Fibroblast of mammary gland (primary cell): ENCODE measurements around the gene TMEM163.

Experiments
- DNase-seq: peaks from one replicate; pipeline ENCODE4 v3.0.0-alpha.2; 2010; ENCODE audit warnings: low read depth
- H3K4me3 ChIP-seq: 2 replicates; pipeline ENCODE4 v1.5.1; 2011; ENCODE audit warnings: low read depth, mild to moderate bottlenecking, low read length, moderate library complexity; ENCODE audit not compliant: control insufficient read depth
- TF ChIP-seq, protein P1 (sequence below): conservative IDR thresholded peaks from 2 replicates; pipeline ENCODE4 v1.5.1; 2011; ENCODE audit warnings: low read depth, low read length, inconsistent platforms; ENCODE audit not compliant: control insufficient read depth, insufficient read depth

The TMEM163 gene

DNA sequence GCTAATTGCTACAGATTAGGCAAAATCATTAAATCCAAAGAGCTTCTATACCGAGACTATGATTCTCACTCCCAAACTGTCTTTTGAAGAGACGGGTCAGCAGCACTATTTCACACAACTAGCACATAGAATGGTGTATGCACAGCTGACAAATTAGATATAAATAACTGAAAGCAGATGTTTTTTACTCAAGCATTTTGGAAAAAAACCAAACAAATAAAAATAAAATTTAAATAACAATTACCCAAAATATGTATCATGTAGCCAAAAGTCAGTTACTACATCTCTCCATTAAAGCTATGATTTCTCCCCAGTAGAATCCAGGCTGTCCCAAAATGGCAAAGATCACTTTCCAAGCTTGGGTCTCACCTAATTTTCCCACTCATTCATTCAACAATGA is 107.9 kb downstream of the TMEM163 start:
- TF ChIP-seq, protein P1, sequence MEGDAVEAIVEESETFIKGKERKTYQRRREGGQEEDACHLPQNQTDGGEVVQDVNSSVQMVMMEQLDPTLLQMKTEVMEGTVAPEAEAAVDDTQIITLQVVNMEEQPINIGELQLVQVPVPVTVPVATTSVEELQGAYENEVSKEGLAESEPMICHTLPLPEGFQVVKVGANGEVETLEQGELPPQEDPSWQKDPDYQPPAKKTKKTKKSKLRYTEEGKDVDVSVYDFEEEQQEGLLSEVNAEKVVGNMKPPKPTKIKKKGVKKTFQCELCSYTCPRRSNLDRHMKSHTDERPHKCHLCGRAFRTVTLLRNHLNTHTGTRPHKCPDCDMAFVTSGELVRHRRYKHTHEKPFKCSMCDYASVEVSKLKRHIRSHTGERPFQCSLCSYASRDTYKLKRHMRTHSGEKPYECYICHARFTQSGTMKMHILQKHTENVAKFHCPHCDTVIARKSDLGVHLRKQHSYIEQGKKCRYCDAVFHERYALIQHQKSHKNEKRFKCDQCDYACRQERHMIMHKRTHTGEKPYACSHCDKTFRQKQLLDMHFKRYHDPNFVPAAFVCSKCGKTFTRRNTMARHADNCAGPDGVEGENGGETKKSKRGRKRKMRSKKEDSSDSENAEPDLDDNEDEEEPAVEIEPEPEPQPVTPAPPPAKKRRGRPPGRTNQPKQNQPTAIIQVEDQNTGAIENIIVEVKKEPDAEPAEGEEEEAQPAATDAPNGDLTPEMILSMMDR: no peak
- no peak for DNase-seq
- no peak overlapping the region for H3K4me3 ChIP-seq

DNA sequence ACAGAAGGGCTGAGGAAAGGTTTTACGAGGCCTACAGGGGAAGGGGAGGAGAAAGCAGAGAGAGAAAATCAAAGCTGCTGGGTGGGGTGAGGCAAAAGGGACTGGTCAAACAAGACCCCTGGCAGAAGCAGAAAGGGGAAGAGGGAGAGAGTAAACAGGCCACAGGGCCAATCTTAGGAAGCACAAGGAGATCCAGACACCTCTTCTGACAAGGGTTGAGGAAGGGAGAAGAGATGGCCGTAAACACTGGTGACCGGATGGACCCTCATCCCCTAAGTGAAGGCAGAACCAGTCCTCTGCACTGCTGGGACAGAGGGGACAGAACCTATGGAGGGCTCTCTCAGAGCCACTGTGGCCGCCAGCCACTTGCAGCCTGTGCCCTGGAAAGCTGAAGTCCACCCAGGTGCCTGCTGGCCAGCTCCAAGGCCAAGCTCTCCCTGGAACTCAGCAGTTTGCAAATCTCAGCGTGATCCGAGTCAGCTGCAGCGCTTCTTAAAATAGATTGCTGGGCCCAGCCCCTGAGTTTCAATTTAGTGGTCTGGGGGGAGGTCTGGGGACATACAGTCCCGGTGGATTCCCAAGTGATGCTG is 108.8 kb downstream of the TMEM163 start:
- TF ChIP-seq, protein P1: no peak
- no peak for DNase-seq
- H3K4me3 ChIP-seq: no peak overlapping the region

DNA sequence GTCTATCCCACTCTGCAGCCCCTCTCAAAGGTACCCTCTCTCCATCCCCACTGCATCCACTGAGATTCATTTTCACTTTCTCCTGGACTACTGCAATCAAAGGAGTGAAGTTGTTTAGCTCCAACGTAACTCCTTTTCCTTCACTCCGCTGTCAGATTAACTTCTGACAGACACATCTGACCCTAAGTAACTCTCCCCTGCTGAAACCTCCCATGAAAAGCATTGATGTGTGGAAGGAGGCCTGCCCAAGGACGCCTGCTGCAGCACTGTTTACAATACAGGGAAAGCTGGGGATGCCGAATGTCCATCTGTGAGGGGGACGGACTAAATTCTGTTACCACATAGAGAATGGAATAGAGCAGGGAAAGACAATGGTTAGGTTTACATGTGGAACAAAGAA is 114.8 kb downstream of the TMEM163 start:
- TF ChIP-seq, protein P1: no peak
- H3K4me3 ChIP-seq: no peak overlapping the region
- DNase-seq: no peak

DNA sequence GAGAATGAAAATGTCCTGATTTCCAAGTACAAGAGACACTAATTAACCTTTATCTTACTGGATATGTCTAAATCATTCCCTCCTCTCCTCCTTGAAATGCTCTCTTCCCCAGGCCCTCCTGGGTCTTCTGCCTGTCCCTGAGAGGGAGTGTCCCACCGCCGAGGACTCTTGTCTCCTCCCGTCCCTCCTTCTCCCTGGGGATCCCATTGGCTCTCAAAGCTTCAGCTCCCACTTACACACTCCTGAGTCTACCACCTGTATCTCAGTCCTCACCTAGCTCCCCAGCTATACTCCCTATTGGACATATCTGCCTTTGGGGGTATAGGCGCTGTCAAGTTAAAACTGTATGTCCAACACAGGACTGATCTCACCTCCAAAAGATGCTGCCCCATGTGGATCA is 116.1 kb downstream of the TMEM163 start:
- no peak for DNase-seq
- TF ChIP-seq, protein P1: no peak
- H3K4me3 ChIP-seq: no peak overlapping the region

DNA sequence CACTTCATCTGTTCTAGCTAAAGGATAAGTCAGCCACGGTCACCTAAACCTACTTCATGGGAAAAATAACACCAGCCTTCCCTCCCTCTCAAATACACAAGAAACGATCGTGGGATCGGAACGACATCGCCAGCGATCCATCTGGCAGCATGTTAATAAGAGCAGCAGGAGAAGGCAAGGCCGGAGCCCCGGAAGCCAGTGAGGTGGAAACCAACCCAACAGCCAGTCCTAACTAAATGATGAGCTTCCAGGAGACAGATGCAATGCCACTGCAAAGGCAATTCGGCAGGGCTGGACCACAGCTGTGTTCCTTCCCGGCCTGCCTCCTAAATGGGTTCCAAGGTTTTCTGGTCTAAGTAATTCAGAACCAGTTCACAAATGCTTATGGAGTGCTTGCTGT is 117.5 kb downstream of the TMEM163 start:
- H3K4me3 ChIP-seq: no peak overlapping the region
- no peak for DNase-seq

DNA sequence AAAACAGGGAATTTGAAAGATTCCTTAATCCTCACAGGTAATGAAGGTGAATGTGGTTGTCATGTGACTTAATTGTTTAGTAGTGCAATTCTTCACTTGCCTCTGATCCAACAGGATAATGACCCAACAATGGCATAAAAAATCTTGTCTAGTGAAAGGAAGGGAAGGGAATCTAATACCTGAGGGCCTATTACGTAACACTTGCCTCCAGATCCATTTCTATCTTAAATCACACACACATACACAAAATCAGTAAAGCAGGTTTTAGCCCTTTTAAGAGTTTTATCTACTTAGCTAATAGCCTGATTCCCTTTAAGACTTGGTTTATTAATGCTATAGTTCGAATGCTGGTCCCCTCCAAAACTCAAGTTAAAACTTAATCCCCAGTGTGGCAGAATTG is 118.6 kb downstream of the TMEM163 start:
- TF ChIP-seq, protein P1: no peak
- H3K4me3 ChIP-seq: no peak overlapping the region
- DNase-seq: no peak

More for the DNA sequence above, 117.5 kb downstream of the TMEM163 start:
- TF ChIP-seq, protein P1: no peak

DNA sequence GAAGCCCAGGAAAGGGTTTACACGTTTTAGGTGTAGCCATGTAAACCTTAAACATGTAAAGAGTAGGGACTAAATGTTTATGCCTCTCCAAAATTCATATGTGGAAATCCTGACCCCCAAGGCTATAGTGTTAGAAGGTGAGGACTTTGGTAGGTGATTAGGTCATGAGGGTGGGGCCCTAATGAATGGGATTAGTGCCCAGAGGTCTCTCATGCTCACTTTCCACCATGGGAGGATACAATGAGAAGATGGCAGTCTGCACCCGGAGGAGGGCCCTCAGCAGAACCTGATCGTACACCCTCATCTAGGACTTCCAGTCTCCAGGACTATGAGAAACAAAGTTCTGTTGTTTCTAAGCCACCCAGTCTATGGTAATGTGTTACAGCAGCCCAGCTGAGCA is 119.6 kb downstream of the TMEM163 start:
- TF ChIP-seq, protein P1: no peak
- DNase-seq: no peak
- H3K4me3 ChIP-seq: no peak overlapping the region
